ACHN (cell line): ENCODE data around the gene GPR152.
A peak's percentile ranks its signal among the peaks of the same experiment; 100 is the strongest.

Experiments
- DNase-seq: peaks from one replicate; pipeline ENCODE4 v3.0.0-alpha.2; 2015
- in situ Hi-C: cut with HindIII; loops from 2 replicates; pipeline ENCODE4 v1.10.0; 2017; ENCODE audit warnings: low sequenced_read_pairs, low pct_ligation_motif_present, low pct_unique_long_range_greater_than_20kb

GPR152 gene

DNA sequence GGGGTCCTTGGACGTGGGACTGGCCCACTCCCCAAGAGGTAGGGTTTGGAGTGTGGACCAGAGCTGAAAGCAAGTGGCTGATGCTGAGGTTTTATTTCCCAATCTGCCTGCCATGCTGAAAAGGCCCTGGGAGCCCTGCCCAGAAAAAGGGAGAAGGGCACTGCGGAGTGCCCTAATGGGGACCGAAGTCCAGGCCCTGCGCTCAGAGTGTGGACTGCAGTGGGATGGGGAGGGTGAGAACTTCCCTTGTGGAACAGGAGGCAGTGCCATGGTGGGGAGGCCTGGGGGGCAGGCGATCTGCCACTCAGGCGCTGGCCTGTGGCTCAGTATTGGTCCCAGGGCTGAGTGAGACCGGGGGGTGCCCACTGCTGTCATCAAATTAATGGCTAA is 4.3 kb downstream of the GPR152 start:
- DNase-seq, result no peak
- in situ Hi-C loops, result no loop called here

- in situ Hi-C loops, result no loop called here
- DNase-seq, result no peak
Observed at GRCh38 chr11:67445515-67445914, 7.0 kb downstream of the GPR152 start.

- in situ Hi-C loops, result no loop called here
- DNase-seq, result no peak
Observed at GRCh38 chr11:67442504-67443404, 9.8 kb downstream of the GPR152 start.

GRCh38 chr11:67441731-67442351 is 10.7 kb downstream of the GPR152 start:
- in situ Hi-C loops, result no loop called here
- no peak for DNase-seq

DNA sequence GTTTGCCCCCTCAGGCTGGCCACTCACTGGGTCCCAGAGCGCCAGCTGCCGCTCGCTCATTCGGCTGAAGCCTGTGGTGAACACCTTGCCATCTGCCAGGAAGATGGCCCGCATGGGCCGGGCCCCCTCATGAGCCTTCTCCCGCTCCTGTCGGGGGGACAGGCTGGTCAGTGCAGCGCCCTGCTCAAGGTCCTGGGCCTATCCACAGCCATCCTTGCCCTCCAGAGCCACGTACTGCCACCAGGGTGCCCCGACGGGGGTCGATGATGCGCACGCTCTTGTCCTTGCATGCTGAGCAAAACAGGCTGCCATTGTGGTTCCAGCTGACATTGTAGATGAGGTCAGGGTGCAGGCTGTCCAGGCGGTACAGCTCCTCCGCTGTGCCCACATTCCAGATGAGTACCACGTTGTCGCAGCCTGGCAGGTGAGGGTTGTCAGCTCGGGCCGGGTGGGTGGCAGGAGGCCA is 11.4 kb downstream of the GPR152 start:
- no peak for DNase-seq
- in situ Hi-C loops, result no loop called here

GRCh38 chr11:67440229-67441097 is 12.1 kb downstream of the GPR152 start:
- no peak for DNase-seq
- in situ Hi-C loops, result no loop called here

- in situ Hi-C loops, result no loop called here
- DNase-seq, result peak; percentile 42
Observed at GRCh38 chr11:67439321-67440228, 13.0 kb downstream of the GPR152 start.

- in situ Hi-C loops, result no loop called here
- DNase-seq, result no peak
Observed at GRCh38 chr11:67438158-67438902, 14.2 kb downstream of the GPR152 start.

DNA sequence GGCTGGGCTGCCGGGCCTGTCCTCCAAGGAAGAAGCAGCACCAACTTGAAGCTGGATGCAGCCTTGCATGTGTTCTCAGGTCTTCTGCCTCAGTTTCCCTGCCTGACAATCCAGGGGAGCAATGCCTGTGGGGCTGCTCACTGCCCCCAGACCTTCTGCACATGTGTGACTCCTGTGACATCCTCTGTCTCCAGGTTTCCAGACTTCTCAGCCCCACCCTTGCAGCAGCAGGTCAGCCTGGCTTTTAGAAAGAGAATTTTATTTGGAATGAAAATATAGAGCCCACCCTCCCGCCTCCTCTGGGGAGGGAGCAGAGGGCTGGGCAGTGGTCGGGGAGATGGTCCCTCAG is 14.7 kb downstream of the GPR152 start:
- in situ Hi-C loops, result no loop called here
- no peak for DNase-seq

- no peak for DNase-seq
- in situ Hi-C loops, result no loop called here
Observed at GRCh38 chr11:67437082-67437808, 15.3 kb downstream of the GPR152 start, which contains the start of gene PTPRCAP. PTPRCAP (minus strand) TSS chr11:67437682; CDS start chr11:67437619, 63 bp downstream.

- no peak for DNase-seq
- in situ Hi-C loops, result no loop called here
Observed at GRCh38 chr11:67436459-67437081, 16.0 kb downstream of the GPR152 start.

GRCh38 chr11:67435727-67436458 is 16.6 kb downstream of the GPR152 start:
- in situ Hi-C loops, result no loop called here
- DNase-seq, result no peak

GRCh38 chr11:67435031-67435726 is 17.4 kb downstream of the GPR152 start:
- in situ Hi-C loops, result no loop called here

DNA sequence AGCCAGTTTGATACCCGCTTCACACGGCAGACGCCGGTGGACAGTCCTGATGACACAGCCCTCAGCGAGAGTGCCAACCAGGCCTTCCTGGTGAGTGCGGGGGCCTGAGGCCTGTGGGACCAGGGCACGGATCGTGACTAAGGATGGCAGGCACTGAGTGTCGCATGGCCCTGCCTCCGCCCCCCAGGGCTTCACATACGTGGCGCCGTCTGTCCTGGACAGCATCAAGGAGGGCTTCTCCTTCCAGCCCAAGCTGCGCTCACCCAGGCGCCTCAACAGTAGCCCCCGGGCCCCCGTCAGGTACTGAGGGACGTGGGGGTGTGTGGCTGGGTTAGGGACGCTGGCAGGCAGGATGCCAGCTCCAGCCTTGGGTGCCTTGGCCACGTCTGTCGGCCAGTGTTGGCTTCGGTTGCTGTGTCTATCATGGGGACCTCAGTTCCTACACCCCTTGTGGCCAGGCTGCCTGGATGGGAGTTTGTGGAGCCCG is 18.1 kb downstream of the GPR152 start:
- in situ Hi-C loops, result no loop called here
- DNase-seq, result no peak

More at GRCh38 chr11:67435031-67435726, 17.4 kb downstream of the GPR152 start:
- DNase-seq, result no peak
